ENCODE data around the gene BYSL. TPM values are rescaled to one million over a fixed set of nuclear protein-coding genes. Genes with fewer than 3 reads are reported as not detected.
A peak's percentile ranks its signal among the peaks of the same experiment; 100 is the strongest.

BYSL gene, protein sequence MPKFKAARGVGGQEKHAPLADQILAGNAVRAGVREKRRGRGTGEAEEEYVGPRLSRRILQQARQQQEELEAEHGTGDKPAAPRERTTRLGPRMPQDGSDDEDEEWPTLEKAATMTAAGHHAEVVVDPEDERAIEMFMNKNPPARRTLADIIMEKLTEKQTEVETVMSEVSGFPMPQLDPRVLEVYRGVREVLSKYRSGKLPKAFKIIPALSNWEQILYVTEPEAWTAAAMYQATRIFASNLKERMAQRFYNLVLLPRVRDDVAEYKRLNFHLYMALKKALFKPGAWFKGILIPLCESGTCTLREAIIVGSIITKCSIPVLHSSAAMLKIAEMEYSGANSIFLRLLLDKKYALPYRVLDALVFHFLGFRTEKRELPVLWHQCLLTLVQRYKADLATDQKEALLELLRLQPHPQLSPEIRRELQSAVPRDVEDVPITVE
- total RNA-seq (2021) (40.3 to 50.8 TPM (median 43.8 TPM) in 3 replicates), Bru-seq, nascent RNA (percentile 92 among the genes with signal in this experiment)
- long read RNA-seq, experiment 1, transcript BYSL-201 (7 exons, 2,029 nt): major isoform, 73 of 81 reads
- long read RNA-seq, experiment 1, partial matches to known transcripts: 3 of 81 reads
- long read RNA-seq, experiment 1, other reads (novel, unspliced or antisense): 4 of 81 reads
- long read RNA-seq, experiment 2, transcript BYSL-201 (7 exons, 2,029 nt): major isoform, 39 of 52 reads
- long read RNA-seq, experiment 2, partial matches to known transcripts: 8 of 52 reads
- long read RNA-seq, experiment 2, other reads (novel, unspliced or antisense): 4 of 52 reads
- long read RNA-seq, experiment 3, transcript BYSL-201 (7 exons, 2,029 nt): major isoform, 135 of 146 reads
- long read RNA-seq, experiment 3, partial matches to known transcripts: 7 of 146 reads
- long read RNA-seq, experiment 3, other reads (novel, unspliced or antisense): 3 of 146 reads

DNA sequence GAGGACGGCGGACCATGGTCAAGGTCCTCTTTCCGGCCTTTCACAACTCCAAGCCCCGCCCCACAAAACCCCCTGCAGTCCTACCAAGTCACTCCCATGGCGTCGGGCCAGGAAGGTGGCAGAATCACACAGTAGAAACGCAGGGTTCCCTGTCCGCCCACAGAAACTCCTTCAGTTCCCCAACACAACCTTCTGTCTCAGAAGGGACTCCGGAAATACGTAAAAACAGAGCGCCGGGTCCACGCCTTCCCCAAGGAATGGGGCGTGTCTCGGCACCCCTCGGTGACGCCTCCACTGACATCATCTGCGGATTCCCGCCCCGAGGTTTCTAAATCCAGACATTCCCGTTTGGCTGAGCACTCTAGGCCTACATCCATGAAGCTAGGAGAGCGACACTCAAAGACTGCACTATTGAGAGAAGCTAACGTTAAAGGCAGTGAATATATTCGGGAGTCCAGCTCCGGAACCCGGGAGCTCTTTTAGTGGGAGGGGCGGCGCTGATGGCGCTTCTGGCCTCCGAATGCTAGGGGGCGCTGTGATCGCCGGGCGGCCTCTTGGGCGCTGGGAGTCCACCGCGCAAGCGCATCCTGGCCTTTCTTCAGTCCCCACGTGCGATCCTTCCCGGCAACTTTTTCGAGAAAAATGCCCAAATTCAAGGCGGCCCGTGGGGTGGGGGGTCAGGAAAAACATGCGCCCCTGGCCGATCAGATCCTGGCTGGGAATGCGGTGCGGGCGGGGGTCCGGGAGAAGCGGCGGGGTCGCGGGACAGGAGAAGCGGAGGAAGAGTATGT is at the start of gene BYSL, which contains the start of gene MED20:
TSS of gene BYSL (plus strand) at position 579 of the 791 bp plus-strand sequence. CDS start at position 643, 64 bp downstream.
TSS of gene MED20 (minus strand) at position 219 of the 791 bp plus-strand sequence. CDS start at position 98, 121 bp downstream.
- peak; percentile 83 for ATAC-seq
- peak; percentile 92 for DNase-seq (ENCODE audit: low spot score)
- peak within 1 kb of the TSS; percentile 98 for H3K4me3 Mint-ChIP-seq
- peak within 1 kb of the TSS; percentile 100 for H3K27ac Mint-ChIP-seq
- no peaks in the 10 kb centered on the region for H3K27me3 Mint-ChIP-seq (ENCODE audit: low read depth)
- ChIA-PET POLR2A (interaction anchor here (0.6 to 1.7 kb wide), 12 partner anchors 9 to 134 kb away, joined by 3 to 9 read pairs (median 4); partner anchors contain the start of genes TAF8, TOMM6 and USP49), CTCF (interaction anchor here (0.5 to 4.2 kb wide), 67 partner anchors 9 to 1004 kb away, joined by 3 to 112 read pairs (median 4); partner anchors contain the start of genes CCND3, FRS3, MRPS10 and TAF8)
- peaks cover 23% of the 10 kb centered on the region for H3K4me1 Mint-ChIP-seq
- H3K36me3 Mint-ChIP-seq: peaks cover 29% of the 10 kb centered on the region
- no peaks in the 10 kb centered on the region for H3K9me3 Mint-ChIP-seq
- TF ChIP-seq ZNF317 (CRISPR knock-in tag; IDR thresholded peaks at IDR 0.05; ENCODE audit: borderline replicate concordance, low read depth): 0 out of 2 replicates have a peak, but pooled peaks have one; percentile 11
- TF ChIP-seq CREM (CRISPR knock-in tag; IDR thresholded peaks at IDR 0.05): peak; percentile 98
- TF ChIP-seq OVOL2 (CRISPR knock-in tag; IDR thresholded peaks at IDR 0.05; ENCODE audit: borderline replicate concordance): no peak
- TF ChIP-seq, protein P1, sequence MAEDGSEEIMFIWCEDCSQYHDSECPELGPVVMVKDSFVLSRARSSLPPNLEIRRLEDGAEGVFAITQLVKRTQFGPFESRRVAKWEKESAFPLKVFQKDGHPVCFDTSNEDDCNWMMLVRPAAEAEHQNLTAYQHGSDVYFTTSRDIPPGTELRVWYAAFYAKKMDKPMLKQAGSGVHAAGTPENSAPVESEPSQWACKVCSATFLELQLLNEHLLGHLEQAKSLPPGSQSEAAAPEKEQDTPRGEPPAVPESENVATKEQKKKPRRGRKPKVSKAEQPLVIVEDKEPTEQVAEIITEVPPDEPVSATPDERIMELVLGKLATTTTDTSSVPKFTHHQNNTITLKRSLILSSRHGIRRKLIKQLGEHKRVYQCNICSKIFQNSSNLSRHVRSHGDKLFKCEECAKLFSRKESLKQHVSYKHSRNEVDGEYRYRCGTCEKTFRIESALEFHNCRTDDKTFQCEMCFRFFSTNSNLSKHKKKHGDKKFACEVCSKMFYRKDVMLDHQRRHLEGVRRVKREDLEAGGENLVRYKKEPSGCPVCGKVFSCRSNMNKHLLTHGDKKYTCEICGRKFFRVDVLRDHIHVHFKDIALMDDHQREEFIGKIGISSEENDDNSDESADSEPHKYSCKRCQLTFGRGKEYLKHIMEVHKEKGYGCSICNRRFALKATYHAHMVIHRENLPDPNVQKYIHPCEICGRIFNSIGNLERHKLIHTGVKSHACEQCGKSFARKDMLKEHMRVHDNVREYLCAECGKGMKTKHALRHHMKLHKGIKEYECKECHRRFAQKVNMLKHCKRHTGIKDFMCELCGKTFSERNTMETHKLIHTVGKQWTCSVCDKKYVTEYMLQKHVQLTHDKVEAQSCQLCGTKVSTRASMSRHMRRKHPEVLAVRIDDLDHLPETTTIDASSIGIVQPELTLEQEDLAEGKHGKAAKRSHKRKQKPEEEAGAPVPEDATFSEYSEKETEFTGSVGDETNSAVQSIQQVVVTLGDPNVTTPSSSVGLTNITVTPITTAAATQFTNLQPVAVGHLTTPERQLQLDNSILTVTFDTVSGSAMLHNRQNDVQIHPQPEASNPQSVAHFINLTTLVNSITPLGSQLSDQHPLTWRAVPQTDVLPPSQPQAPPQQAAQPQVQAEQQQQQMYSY (CRISPR knock-in tag; IDR thresholded peaks at IDR 0.05): no peak
- peak; percentile 83 for TF ChIP-seq GABPB1 (CRISPR knock-in tag; IDR thresholded peaks at IDR 0.05)
- TF ChIP-seq NFATC4 (CRISPR knock-in tag; IDR thresholded peaks at IDR 0.05): no peak
- peak; percentile 94 for TF ChIP-seq MAX (CRISPR knock-in tag; IDR thresholded peaks at IDR 0.05)
- TF ChIP-seq, protein P2, sequence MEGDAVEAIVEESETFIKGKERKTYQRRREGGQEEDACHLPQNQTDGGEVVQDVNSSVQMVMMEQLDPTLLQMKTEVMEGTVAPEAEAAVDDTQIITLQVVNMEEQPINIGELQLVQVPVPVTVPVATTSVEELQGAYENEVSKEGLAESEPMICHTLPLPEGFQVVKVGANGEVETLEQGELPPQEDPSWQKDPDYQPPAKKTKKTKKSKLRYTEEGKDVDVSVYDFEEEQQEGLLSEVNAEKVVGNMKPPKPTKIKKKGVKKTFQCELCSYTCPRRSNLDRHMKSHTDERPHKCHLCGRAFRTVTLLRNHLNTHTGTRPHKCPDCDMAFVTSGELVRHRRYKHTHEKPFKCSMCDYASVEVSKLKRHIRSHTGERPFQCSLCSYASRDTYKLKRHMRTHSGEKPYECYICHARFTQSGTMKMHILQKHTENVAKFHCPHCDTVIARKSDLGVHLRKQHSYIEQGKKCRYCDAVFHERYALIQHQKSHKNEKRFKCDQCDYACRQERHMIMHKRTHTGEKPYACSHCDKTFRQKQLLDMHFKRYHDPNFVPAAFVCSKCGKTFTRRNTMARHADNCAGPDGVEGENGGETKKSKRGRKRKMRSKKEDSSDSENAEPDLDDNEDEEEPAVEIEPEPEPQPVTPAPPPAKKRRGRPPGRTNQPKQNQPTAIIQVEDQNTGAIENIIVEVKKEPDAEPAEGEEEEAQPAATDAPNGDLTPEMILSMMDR (IDR thresholded peaks at IDR 0.05): peak; percentile 91
- no peak for TF ChIP-seq ZBTB21 (CRISPR knock-in tag; IDR thresholded peaks at IDR 0.05; ENCODE audit: borderline replicate concordance)
- TF ChIP-seq, protein P3, sequence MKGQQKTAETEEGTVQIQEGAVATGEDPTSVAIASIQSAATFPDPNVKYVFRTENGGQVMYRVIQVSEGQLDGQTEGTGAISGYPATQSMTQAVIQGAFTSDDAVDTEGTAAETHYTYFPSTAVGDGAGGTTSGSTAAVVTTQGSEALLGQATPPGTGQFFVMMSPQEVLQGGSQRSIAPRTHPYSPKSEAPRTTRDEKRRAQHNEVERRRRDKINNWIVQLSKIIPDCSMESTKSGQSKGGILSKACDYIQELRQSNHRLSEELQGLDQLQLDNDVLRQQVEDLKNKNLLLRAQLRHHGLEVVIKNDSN (CRISPR knock-in tag; IDR thresholded peaks at IDR 0.05): peak; percentile 21; the same call in 1 of the 2 replicates
- TF ChIP-seq SP1 (CRISPR knock-in tag; conservative IDR thresholded peaks at IDR 0.05): peak; percentile 97
- peak; percentile 80 for TF ChIP-seq FOXK1 (CRISPR knock-in tag; IDR thresholded peaks at IDR 0.05)
- TF ChIP-seq ETV6 (CRISPR knock-in tag; IDR thresholded peaks at IDR 0.05): 0 out of 2 replicates have a peak, but pooled peaks have one; percentile 55
- no peak for TF ChIP-seq ZNF121 (CRISPR knock-in tag; IDR thresholded peaks at IDR 0.05)
- TF ChIP-seq HMGXB4 (CRISPR knock-in tag; IDR thresholded peaks at IDR 0.05): peak; percentile 79
- peak; percentile 58; the same call in 1 of the 2 replicates for TF ChIP-seq E2F5 (CRISPR knock-in tag; IDR thresholded peaks at IDR 0.05)
- TF ChIP-seq ZNF281 (CRISPR knock-in tag; IDR thresholded peaks at IDR 0.05): peak; percentile 57; the same call in 1 of the 2 replicates
- 0 out of 2 replicates have a peak, but pooled peaks have one; percentile 7 for TF ChIP-seq FOXP4 (CRISPR knock-in tag; IDR thresholded peaks at IDR 0.05)
